Measurements from ENCODE around the gene SAMD4B.

GRCh38 chr19:39321832-39322176 is 20.4 kb upstream of the SAMD4B start:
- TF ChIP-seq, protein P1, sequence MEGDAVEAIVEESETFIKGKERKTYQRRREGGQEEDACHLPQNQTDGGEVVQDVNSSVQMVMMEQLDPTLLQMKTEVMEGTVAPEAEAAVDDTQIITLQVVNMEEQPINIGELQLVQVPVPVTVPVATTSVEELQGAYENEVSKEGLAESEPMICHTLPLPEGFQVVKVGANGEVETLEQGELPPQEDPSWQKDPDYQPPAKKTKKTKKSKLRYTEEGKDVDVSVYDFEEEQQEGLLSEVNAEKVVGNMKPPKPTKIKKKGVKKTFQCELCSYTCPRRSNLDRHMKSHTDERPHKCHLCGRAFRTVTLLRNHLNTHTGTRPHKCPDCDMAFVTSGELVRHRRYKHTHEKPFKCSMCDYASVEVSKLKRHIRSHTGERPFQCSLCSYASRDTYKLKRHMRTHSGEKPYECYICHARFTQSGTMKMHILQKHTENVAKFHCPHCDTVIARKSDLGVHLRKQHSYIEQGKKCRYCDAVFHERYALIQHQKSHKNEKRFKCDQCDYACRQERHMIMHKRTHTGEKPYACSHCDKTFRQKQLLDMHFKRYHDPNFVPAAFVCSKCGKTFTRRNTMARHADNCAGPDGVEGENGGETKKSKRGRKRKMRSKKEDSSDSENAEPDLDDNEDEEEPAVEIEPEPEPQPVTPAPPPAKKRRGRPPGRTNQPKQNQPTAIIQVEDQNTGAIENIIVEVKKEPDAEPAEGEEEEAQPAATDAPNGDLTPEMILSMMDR (IDR thresholded peaks at IDR 0.05; ENCODE audit: poor library complexity): no peak
- TF ChIP-seq EZH2 (IDR thresholded peaks at IDR 0.05; ENCODE audit: borderline replicate concordance): no peak
- TF ChIP-seq EZH2phosphoT487 (IDR thresholded peaks at IDR 0.05; ENCODE audit: low read depth, severe bottlenecking, unreplicated experiment): no peak

Measured in hepatocyte (in vitro differentiated cells).